Erythroblast (primary cell): ENCODE data around the gene MUC20.

Experiments used
- DNase-seq, 2 experiments: peaks; one replicate each; lab custom pipeline; 2025; lab: John Stamatoyannopoulos, UW
- GATA1 ChIP-seq: IDR thresholded peaks from 2 replicates; pipeline ENCODE4 v1.6.1; 2011; ENCODE audit warnings: low read depth, mild to moderate bottlenecking, control low read depth, low read length, moderate library complexity
- POLR2A ChIP-seq: IDR thresholded peaks from 2 replicates; pipeline ENCODE4 v1.6.1; 2011; ENCODE audit warnings: mild to moderate bottlenecking, low read length

The MUC20 gene

DNA sequence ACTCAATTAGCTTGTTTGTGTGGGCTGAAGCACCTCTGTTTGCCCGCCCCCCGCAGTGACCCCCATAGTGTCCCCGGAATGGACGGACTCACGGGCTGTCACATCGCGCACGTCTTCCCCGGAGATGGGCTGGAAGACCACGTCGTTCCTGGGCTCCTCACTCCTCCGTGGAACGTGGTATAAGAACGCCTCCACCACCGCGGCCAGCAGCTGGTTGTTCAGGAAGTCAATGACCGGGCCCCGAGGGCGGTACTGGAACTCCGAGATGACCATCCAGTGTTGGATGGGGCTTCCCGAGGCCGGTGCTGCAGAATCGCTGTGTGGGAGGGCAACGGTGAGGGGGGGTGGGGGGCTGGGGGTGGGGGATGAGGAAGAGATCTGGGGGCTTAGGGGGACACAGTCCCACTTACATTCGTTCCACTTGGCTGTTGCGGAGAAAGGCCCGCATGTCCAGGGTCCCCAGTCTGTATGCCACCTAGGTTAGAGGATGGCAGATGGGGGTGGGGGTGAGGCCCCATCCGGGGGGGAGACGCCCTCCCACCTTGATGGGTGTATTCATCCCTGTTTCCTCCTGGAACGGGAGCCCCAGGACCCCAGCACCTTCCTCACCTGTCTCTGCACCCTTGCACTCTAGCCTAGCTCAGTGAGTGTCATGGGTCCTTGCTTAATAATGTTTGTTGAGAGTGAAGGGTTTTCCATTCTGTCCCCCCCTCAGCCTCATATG, 30.2 kb downstream of the MUC20 start:
- TF ChIP-seq POLR2A (no peak), GATA1 (no peak)

DNA sequence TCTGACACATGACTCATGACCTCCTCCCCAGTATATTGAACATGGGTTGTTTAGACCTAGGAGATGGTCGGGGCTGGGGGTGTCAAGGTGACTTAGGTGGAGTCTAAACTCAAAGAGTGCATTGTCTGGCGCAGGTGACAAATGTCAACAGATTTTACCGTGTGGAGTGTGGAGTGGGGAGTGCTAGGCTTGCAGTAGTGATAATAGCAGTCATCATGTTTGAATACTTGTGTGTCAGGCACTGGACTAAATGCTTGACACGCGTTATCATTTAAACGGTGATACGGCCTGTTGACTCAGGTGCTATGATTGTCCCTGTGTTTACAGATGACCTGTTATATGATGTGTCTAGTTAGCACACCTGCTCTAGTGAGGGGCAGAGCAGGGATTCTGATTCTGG, 30.8 kb downstream of the MUC20 start:
- TF ChIP-seq POLR2A (no peak), GATA1 (no peak)
- no peak for DNase-seq

More for the DNA sequence above, 30.2 kb downstream of the MUC20 start:
- DNase-seq = no peak

DNA sequence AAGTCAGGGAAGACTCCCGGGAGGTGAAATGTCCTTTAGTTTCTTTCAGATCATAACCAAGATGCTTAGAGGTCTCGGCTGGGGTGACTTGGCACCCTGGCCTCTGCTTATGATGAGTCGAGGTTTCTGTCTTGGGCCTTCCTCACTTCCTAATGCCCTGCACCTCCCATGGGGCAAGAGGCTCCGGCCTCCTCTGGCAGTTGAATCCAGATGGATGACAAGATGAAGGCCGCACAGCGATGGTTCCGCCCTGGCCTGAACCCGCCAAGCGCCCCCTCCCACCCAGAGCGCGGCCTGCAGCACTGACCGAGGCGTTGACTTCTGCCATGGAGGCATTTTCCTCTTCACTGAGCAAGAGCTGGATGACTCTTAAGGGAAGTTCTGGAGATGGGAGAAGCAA, 31.3 kb downstream of the MUC20 start:
- TF ChIP-seq POLR2A (no peak), GATA1 (no peak)
- DNase-seq = no peak

DNA sequence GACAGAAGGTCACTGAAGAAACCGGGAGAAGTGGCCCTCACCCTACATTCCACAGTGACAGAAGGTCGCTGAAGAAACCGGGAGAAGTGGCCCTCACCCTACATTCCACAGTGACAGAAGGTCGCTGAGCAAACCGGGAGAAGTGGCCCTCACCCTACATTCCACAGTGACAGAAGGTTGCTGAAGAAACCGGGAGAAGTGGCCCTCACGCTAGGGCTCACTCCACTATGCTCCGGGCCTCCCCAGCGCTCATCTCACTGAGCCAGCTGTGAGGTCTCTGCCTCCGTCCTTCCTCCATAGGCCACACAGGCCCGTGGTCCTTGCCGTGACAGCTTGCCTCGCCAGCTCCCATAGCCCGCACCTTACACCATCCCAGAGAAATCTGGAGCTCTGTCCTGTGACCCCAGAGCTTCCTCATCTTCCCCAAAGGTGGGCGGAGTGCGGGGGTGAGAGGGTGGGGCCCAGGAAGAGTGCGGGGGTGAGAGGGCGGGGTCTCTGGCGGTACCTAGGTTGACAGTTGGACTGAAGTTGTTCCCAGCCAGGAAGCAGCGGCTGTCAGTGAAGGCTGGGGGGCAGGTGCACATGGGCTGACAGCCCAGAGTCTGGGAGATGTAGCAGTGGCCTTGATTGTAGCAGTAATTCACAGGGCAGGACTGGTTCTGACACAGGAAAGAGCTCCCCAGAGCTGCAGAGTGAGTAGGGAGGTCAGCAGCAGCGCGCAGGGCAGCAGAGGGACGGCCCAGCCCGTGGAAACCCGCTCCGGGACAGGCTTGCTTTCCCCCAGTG, 32.0 kb downstream of the MUC20 start:
- DNase-seq = no peak

DNA sequence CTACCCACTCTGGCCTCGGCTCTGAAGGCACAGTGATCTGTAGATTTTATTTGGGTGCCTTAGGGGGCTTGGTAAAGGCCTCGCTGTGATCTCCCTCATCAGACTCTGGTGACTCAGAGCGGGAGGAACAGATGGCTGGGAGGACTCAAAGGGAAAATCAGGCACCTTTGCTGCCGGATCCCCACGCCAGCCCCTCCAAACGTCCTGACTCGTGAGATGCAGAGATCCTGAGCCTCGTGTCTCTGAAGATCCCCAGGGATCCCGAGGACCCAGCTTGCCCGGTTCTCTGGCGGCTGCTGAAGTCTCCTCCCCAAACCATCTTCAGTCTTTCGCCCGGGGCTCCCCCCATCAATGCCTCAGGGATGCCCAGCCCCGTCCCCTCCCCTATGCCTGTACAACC, 32.8 kb downstream of the MUC20 start:
- no peak for DNase-seq

More for the DNA sequence above, 32.0 kb downstream of the MUC20 start:
- no peak for TF ChIP-seq POLR2A

DNA sequence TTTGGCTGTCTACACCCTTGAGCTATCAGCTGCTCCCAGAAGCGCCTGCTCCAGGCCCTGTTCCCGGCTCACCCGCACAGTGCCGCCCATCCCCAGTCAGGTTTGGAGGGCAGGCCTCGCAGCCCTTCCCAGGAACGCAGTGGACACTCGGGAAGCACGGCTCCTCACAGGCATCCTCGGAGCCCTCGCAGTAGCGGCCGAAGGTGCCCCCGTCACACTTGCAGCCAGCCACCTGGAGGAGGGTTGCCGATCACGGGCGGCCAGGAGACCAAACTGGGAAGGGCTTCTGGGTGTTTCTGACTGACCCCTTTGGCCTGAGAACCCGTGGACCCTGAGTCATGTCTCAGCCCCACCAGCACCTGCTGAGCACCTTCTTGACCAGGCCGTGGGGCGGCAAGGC, 33.4 kb downstream of the MUC20 start:
- DNase-seq = no peak
- TF ChIP-seq POLR2A = no peak
- TF ChIP-seq GATA1 = no peak

More for the DNA sequence above, 32.8 kb downstream of the MUC20 start:
- no peak for TF ChIP-seq POLR2A
- TF ChIP-seq GATA1 = no peak

DNA sequence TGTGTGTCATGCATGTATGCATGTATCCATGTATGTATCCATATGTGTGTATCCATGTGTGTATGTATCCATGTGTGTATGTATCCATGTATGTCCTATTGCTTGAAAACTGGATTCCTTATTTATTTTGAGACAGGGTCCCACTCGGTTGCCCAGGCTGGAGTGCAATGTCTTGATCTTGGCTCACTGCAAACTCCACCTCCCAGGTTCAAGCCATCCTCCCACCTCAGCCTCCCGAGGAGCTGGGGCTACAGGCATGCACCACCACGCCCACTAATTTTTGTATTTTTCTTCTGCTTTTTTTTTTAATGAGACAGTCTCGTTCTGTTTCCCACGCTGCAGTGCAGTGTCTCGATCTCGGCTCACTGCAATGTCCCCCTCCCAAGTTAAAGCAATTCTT, 34.1 kb downstream of the MUC20 start:
- TF ChIP-seq GATA1 (no peak), POLR2A (no peak)
- no peak for DNase-seq

DNA sequence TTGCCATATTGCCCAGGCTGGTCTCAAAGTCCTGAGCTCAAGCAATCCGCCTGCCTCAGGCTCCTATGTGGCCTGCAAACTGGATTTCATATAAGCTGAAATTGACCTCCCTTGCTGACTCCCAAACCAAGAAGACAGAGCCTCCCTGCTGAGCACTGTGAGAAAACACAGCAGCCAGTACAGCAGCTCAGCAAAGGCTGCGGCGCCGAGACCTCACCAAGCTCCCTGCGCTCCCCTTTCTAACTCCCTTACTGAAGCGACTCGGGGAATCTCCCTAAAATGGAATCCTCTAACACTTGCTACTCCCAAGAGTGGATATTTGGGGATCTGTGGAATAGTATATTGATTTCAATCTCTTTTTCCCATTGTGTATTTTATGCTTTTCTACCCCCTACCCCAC, 34.6 kb downstream of the MUC20 start:
- TF ChIP-seq GATA1 = no peak
- no peak for TF ChIP-seq POLR2A
- DNase-seq = no peak

DNA sequence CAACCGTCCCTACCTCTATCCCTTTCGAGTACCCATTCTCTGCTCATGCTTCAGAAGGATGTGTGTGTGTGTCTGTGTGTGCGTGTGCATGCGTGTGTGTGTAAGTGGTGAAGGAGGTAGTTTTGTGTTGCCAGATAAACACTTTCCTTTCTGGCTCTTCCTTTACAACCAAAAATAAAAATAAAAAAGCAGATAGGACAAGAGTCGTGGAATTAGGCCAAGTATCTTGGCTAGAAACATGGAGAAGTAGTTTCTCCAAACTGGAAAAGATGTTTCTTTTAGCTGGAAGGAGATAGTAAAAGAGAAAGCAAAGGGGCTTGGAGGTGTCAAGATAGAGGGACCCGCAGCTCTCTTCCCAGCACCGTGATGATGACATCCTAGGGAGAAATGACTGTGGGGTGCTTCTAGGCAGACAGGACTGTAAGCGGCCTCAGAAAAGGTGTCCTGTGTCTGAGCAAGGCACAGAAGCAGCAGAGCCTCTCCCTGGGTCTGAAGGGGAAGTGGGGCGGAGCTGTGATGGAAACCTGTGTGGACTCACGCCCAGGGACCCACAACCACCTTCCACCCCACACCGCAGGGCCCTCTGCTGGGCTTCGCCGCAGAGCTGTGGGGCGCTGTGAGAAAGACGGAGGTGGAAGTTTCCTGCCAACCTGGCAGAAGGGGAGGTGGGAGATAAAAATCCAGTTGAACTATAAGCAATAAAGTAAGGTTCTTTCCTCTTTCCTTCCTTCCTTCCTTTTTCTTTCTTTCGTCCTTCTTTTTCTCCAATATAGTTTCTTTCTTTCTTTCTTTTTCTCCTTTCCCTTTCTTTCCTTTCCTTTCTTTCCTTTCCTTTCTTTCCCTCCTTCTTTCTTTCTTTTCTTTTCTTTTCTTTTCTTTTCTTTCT, 35.3 kb downstream of the MUC20 start:
- TF ChIP-seq POLR2A = no peak
- TF ChIP-seq GATA1 = no peak
- DNase-seq = no peak

DNA sequence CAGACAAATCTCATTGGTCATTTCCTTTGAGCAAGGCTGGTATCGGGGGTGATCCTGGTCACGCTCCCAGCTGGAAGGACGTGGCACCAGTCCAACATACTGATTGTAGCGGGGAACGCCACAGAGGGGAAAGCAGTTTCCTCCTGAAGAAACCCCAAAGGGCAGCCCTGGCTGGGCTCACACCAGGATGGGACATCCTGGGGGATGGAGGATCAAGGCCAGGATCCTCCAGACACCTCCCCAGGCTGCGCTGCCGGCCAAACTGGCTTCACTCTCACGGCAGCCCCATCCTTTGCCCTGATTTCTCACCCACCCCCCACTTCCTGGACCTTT, 36.6 kb downstream of the MUC20 start:
- TF ChIP-seq GATA1 = no peak
- no peak for TF ChIP-seq POLR2A
- no peak for DNase-seq

DNA sequence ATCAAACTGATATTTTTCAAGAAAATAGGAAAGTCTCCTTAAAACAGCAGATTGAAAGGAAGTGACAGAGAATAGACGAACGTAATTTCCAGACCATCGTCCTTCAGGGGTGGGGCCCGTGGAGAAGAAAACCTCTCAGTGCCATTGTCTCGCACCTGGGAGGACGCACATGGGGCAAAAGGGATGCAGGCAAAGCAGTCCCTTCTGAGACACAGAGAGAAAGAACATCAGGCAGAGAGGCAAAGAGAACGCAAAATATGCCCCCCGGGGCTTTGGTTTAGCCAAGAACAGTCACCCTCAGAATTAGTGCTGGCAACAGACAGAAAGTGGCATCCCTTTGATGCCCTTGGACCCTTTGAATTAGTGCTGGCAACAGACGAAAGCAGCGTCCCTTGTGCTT, 37.0 kb downstream of the MUC20 start:
- no peak for DNase-seq
- TF ChIP-seq GATA1 = no peak
- TF ChIP-seq POLR2A = no peak

DNA sequence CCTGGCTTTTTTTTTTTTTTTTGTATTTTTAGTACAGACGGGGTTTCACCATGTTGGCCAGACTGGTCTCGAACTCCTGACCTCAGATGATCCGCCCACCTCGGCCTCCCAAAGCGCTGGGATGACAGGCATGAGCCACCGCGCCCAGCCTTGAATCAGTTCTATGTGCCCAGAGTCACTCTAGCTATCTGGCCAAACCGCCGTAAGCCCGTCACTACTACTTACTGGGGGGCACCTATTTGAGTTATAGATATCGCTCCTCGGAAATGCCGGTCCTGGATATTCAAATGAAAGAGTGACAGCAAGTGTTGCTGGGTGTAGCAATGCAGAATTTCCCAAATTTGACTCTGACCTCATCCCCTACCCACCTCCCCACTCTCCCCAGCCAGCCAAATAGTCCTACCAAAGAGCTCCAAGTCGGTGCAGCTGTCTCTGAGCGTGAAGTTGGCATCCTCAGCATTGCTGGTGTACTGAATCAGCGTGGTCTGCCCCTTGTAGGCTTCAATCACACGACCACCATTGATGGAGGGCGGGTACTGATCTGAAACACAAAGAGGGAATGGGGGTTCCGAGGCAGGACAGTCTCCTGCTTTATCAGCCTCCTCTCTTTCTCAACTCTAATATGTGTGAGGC, 38.1 kb downstream of the MUC20 start:
- TF ChIP-seq POLR2A (no peak), GATA1 (no peak)
- DNase-seq = no peak
